GM12864 (cell line): Measurements from ENCODE around the gene CDC20.
"Not testable (repeated sequence)": the region's sequence is repeated elsewhere in the genome, so short reads cannot be mapped to it uniquely, and the experiment has no call there.

Experiments
- DNase-seq: peaks from one replicate; pipeline ENCODE4 v3.0.0-alpha.2; 2011; ENCODE audit warnings: low read depth
- H3K4me3 ChIP-seq: 2 replicates; pipeline ENCODE4 v1.5.1; 2011; ENCODE audit warnings: mild to moderate bottlenecking, low read depth, low read length, control low read depth
- CTCF ChIP-seq: IDR thresholded peaks from 2 replicates; pipeline ENCODE4 v1.5.1; 2011; ENCODE audit warnings: low read depth, mild to moderate bottlenecking, moderate library complexity, low read length, control low read depth, inconsistent platforms; ENCODE audit errors: missing control alignments

Gene CDC20

GRCh38 chr1:43368646-43369020 lies 9.9 kb downstream of the CDC20 start:
- TF ChIP-seq CTCF, result no peak
- no peak for DNase-seq

GRCh38 chr1:43369779-43370178 lies 11.0 kb downstream of the CDC20 start:
- not testable (repeated sequence) for H3K4me3 ChIP-seq, DNase-seq

More at GRCh38 chr1:43368646-43369020, 9.9 kb downstream of the CDC20 start:
- peak overlapping the region; percentile 66 for H3K4me3 ChIP-seq

GRCh38 chr1:43370564-43370963 lies 11.8 kb downstream of the CDC20 start:
- no peak for TF ChIP-seq CTCF
- H3K4me3 ChIP-seq, result no peak overlapping the region
- no peak for DNase-seq

- H3K4me3 ChIP-seq, result no peak overlapping the region
- DNase-seq, result no peak
- no peak for TF ChIP-seq CTCF
Measured at GRCh38 chr1:43372172-43372571, 13.4 kb downstream of the CDC20 start.

GRCh38 chr1:43373066-43373940 lies 14.5 kb downstream of the CDC20 start:
- TF ChIP-seq CTCF, result no peak
- H3K4me3 ChIP-seq, result no peak overlapping the region
- DNase-seq, result no peak

GRCh38 chr1:43376723-43377235 lies 18.0 kb downstream of the CDC20 start:
- no peak overlapping the region for H3K4me3 ChIP-seq
- no peak for TF ChIP-seq CTCF
- no peak for DNase-seq

GRCh38 chr1:43377831-43378230 lies 19.1 kb downstream of the CDC20 start:
- no peak for DNase-seq
- no peak overlapping the region for H3K4me3 ChIP-seq
- TF ChIP-seq CTCF, result no peak
